Activated CD4-positive, CD25-positive, alpha-beta regulatory T cell treated with anti-CD3 and anti-CD28 coated beads, Interleukin-2, amount 50 U/mL, for 72 hours (primary cell): ENCODE data around the gene RPL32.
"Not testable (repeated sequence)": the region's sequence is repeated elsewhere in the genome, so short reads cannot be mapped to it uniquely, and the experiment has no call there.

ENCODE experiments used
- DNase-seq: peaks from one replicate; pipeline ENCODE4 v3.0.0; 2021

RPL32 gene

GRCh38 chr3:12841149-12841969, at the start of gene RPL32:
RPL32 (minus strand) TSS chr3:12841565; CDS start chr3:12840237, 1,328 bp downstream.
- DNase-seq = peak; percentile 82

- no peak for DNase-seq
Measured at GRCh38 chr3:12890610-12891390, 49.4 kb upstream of the RPL32 start.

GRCh38 chr3:12886736-12887135, 45.4 kb upstream of the RPL32 start:
- DNase-seq = no peak

GRCh38 chr3:12886106-12886679, 44.8 kb upstream of the RPL32 start:
- no peak for DNase-seq

- no peak for DNase-seq
Measured at GRCh38 chr3:12885583-12885930, 44.2 kb upstream of the RPL32 start.

- DNase-seq = no peak
Measured at GRCh38 chr3:12884790-12885582, 43.6 kb upstream of the RPL32 start.

- DNase-seq = no peak
Measured at GRCh38 chr3:12884186-12884680, 42.9 kb upstream of the RPL32 start.

- DNase-seq = no peak
Measured at GRCh38 chr3:12882336-12883310, 41.3 kb upstream of the RPL32 start.

GRCh38 chr3:12881858-12882257, 40.5 kb upstream of the RPL32 start:
- not testable (repeated sequence) for DNase-seq

- DNase-seq = no peak
Measured at GRCh38 chr3:12879191-12879815, 37.9 kb upstream of the RPL32 start.

GRCh38 chr3:12878758-12879157, 37.4 kb upstream of the RPL32 start:
- not testable (repeated sequence) for DNase-seq

GRCh38 chr3:12878141-12878574, 36.8 kb upstream of the RPL32 start:
- DNase-seq = no peak

- no peak for DNase-seq
Measured at GRCh38 chr3:12877040-12877439, 35.7 kb upstream of the RPL32 start.

- DNase-seq = no peak
Measured at GRCh38 chr3:12875857-12876836, 34.8 kb upstream of the RPL32 start.

- no peak for DNase-seq
Measured at GRCh38 chr3:12871404-12871983, 30.1 kb upstream of the RPL32 start.

GRCh38 chr3:12870942-12871341, 29.6 kb upstream of the RPL32 start:
- no peak for DNase-seq

GRCh38 chr3:12869035-12869621, 27.8 kb upstream of the RPL32 start:
- DNase-seq = peak; percentile 55
